CD4-positive, alpha-beta T cell (primary cell): ENCODE measurements around the gene IL5RA. TPM values are rescaled to one million over a fixed set of nuclear protein-coding genes. Genes with fewer than 3 reads are reported as not detected.

Experiments used
- ATAC-seq: fragments of 200-7000 bp; cut with Tn5 transposase; one replicate; pipeline ENCODE4 v1.10.0; 2022; ENCODE audit warnings: mild to moderate bottlenecking; ENCODE audit not compliant: poor library complexity
- CTCF ChIA-PET: fragments of 350-600 bp; sonication (Branson Sonifier 250); formaldehyde crosslinking; loops from one replicate; lab custom pipeline; 2021; ENCODE audit warnings: antibody characterized with exemption, inconsistent platforms; lab: Charles Lee
- POLR2A ChIA-PET: fragments of 350-600 bp; sonication (Branson Sonifier 250); formaldehyde crosslinking; loops from one replicate; lab custom pipeline; 2021; ENCODE audit warnings: antibody characterized with exemption, inconsistent platforms; lab: Charles Lee
- DNase-seq, 14 experiments: peaks; one replicate each; pipeline ENCODE4 v3.0.0-alpha.2; 2013 to 2020; ENCODE audit warnings: mixed read lengths in 2 of 14
- H3K27ac ChIP-seq, 2 donors: one replicate each; pipeline versions ENCODE4 v1.5.1 to v1.7.0; 2013; ENCODE audit warnings: low read length in 2 of 2, low read depth in 1 of 2, mild to moderate bottlenecking in 1 of 2
- H3K27me3 ChIP-seq, 2 experiments: 1 replicate in 1 of 2; 2 replicates in 1 of 2; pipeline versions ENCODE4 v1.6.1 to v1.7.0; 2013; ENCODE audit warnings: low read length in 2 of 2, control low read depth in 1 of 2, mild to moderate bottlenecking in 1 of 2, moderate library complexity in 1 of 2; ENCODE audit not compliant: insufficient read depth in 2 of 2, control insufficient read depth in 1 of 2
- H3K36me3 ChIP-seq: one replicate; pipeline ENCODE4 v1.6.1; 2013; ENCODE audit warnings: low read length, control low read depth; ENCODE audit not compliant: insufficient read depth
- H3K4me1 ChIP-seq: one replicate; pipeline ENCODE4 v1.6.1; 2013; ENCODE audit warnings: low read length, control low read depth; ENCODE audit not compliant: insufficient read depth
- H3K4me3 ChIP-seq: one replicate; pipeline ENCODE4 v1.5.1; 2013; ENCODE audit warnings: mild to moderate bottlenecking, low read length, moderate library complexity
- H3K9me3 ChIP-seq, 2 experiments: 1 replicate in 1 of 2; 2 replicates in 1 of 2; pipeline versions ENCODE4 v1.6.1 to v1.7.0; 2013; ENCODE audit warnings: low read length in 2 of 2, mild to moderate bottlenecking in 2 of 2, control low read depth in 1 of 2, moderate library complexity in 1 of 2; ENCODE audit not compliant: control insufficient read depth in 1 of 2, insufficient read depth in 1 of 2
- H3K27ac Mint-ChIP-seq: one replicate; pipeline ENCODE4 v1.8.0; 2020; ENCODE audit warnings: mixed read lengths
- H3K27me3 Mint-ChIP-seq: one replicate; pipeline ENCODE4 v1.8.0; 2021; ENCODE audit warnings: mixed read lengths
- H3K36me3 Mint-ChIP-seq: one replicate; pipeline ENCODE4 v1.8.0; 2021; ENCODE audit warnings: low read depth, mixed read lengths
- H3K4me1 Mint-ChIP-seq: one replicate; pipeline ENCODE4 v1.8.0; 2021; ENCODE audit warnings: low read depth, mixed read lengths
- H3K4me3 Mint-ChIP-seq: one replicate; pipeline ENCODE4 v1.8.0; 2020; ENCODE audit warnings: mild to moderate bottlenecking, mixed read lengths
- H3K9me3 Mint-ChIP-seq: one replicate; pipeline ENCODE4 v1.8.0; 2020; ENCODE audit warnings: mixed read lengths
- intact Hi-C, 2 experiments: fragments of 100-400 bp; cut with DNase I in 1 of 2; cut with micrococcal nuclease in 1 of 2; formaldehyde crosslinking; loops; one replicate each; pipeline versions ENCODE4 v1.15.1 to v1.9.0; 2023 to 2025; cut with DNase I, micrococcal nuclease
- total RNA-seq, 174 experiments: library from RNA in 2 of 174; stranded (reverse) in 2 of 174; gene quantifications; one replicate each; pipeline ENCODE4 v1.2.3 and lab custom pipeline; 2021 to 2026
- TF ChIP-seq, protein P1 (sequence below): fragments of 200-600 bp; IDR thresholded peaks from one replicate; pipeline ENCODE4 v1.8.0; 2022; ENCODE audit warnings: antibody characterized with exemption, mild to moderate bottlenecking

The IL5RA gene
- total RNA-seq, 2 experiments from 2014 or later = 0.59 to 0.99 TPM

DNA sequence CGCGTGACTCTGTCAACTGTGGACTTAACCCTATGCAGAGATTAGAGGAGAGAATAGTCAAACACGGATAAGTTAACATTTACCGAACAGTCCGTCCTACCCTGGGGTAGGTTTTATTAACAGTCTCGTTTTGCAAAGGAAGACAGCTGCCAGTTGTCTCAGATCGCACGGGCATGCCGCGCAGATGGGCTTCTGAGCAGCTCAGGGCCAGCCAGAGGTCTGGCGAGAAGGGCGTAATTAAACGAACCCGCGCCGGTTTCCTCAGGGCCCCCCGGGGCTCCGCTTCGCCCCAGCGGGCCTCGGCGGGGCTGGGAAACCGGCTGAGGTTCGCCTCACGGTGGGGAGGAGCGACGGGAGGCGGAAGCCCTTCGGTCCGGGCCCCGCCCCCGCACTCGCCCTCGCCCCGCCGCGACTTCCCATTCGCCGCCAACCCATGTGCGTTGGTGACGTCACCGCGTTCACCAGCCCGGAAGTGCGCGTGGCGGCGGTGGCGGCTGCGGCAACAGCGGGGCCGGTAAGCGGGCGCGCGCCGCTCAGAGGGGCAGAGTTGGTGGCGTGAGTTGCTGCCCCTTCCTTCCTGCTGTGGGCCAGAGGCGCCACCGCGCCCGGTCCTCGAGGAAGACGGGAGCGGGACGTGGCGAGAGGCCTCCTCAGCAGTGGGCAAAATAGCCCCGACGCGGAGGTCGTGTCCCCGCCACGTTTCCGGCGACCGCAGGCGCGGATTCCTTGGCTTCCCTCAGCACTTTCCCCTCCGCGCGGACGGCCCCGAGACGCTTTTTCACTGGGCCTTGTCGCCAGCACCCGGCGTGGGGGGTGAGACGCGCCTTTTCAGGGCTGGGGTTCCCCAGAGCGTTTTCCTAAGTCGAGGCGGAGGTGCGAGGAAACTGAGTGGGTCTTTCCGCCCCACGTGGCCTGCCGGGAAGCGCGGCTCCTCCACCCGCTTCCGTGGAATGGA lies 16.6 kb upstream of the IL5RA start, which contains the start of gene TRNT1:
Gene TRNT1 (plus strand): TSS at position 464 of the 955 bp plus-strand sequence. CDS start 2,101 bp downstream, outside the sequence.
- Histone ChIP-seq H3K9me3 (no peaks in the 10 kb centered on the region), H3K27me3 (no peaks in the 10 kb centered on the region), H3K36me3 (peaks cover 25% of the 10 kb centered on the region), H3K4me3 (peak within 1 kb of the TSS; percentile 94), H3K4me1 (peaks cover 35% of the 10 kb centered on the region), H3K27ac (peak within 1 kb of the TSS; percentile 92 to 98)
- peak within 1 kb of the TSS; percentile 96 for H3K27ac Mint-ChIP-seq
- peak within 1 kb of the TSS; percentile 91 for H3K4me3 Mint-ChIP-seq
- H3K36me3 Mint-ChIP-seq = peaks cover 48% of the 10 kb centered on the region
- intact Hi-C loops = loop anchor here (2.0 to 10.0 kb wide), 5 partner anchors 44 to 1368 kb away; partner anchors contain the start of genes CRBN (in 1 of the 2) and ITPR1 (in 1 of the 2)
- POLR2A ChIA-PET = interaction anchor here (0.5 to 1.0 kb wide), 3 partner anchors 11 to 46 kb away, joined by 3 to 5 read pairs (median 3); no protein-coding TSS in a partner anchor
- H3K9me3 Mint-ChIP-seq = no peaks in the 10 kb centered on the region
- TF ChIP-seq, protein P1, sequence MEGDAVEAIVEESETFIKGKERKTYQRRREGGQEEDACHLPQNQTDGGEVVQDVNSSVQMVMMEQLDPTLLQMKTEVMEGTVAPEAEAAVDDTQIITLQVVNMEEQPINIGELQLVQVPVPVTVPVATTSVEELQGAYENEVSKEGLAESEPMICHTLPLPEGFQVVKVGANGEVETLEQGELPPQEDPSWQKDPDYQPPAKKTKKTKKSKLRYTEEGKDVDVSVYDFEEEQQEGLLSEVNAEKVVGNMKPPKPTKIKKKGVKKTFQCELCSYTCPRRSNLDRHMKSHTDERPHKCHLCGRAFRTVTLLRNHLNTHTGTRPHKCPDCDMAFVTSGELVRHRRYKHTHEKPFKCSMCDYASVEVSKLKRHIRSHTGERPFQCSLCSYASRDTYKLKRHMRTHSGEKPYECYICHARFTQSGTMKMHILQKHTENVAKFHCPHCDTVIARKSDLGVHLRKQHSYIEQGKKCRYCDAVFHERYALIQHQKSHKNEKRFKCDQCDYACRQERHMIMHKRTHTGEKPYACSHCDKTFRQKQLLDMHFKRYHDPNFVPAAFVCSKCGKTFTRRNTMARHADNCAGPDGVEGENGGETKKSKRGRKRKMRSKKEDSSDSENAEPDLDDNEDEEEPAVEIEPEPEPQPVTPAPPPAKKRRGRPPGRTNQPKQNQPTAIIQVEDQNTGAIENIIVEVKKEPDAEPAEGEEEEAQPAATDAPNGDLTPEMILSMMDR = no peak
- H3K27me3 Mint-ChIP-seq = no peaks in the 10 kb centered on the region
- CTCF ChIA-PET = no interaction called here
- H3K4me1 Mint-ChIP-seq = peaks cover 47% of the 10 kb centered on the region
- DNase-seq (peak; percentile 93 to 99 (median 96)), ATAC-seq (peak; percentile 94)

DNA sequence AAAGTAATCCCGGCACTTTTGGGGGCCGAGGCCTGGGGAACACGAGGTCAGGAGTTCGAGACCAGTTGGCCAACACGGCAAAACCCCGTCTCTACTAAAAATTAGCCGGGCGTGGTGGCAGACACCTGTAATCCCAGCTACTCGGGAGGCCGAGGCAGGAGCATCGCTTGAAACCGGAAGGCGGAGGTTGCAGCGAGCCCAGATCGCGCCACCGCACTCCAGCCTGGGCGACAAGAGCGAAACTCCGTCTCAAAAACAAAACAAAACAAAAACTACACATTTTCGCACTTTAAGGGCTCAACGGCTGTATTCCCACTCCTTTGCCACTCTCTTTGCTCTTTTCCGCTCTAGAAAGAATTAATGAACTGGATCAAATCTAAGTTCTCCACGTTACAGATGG lies 15.8 kb upstream of the IL5RA start:
- Histone ChIP-seq H3K4me3 (peak overlapping the region; percentile 94), H3K27me3 (no peaks in the 10 kb centered on the region), H3K36me3 (peaks cover 24% of the 10 kb centered on the region), H3K27ac (peak overlapping the region; percentile 92 to 94), H3K4me1 (peaks cover 35% of the 10 kb centered on the region), H3K9me3 (no peaks in the 10 kb centered on the region)
- ATAC-seq = no peak
- H3K27ac Mint-ChIP-seq = peak overlapping the region; percentile 96
- peak in 2 of 14 experiments; percentile 18 to 26 for DNase-seq
- H3K9me3 Mint-ChIP-seq = no peaks in the 10 kb centered on the region
- TF ChIP-seq, protein P1 = no peak
- peaks cover 47% of the 10 kb centered on the region for H3K4me1 Mint-ChIP-seq
- peaks cover 43% of the 10 kb centered on the region for H3K36me3 Mint-ChIP-seq
- POLR2A ChIA-PET = interaction anchor here (0.7 to 1.0 kb wide), 2 partner anchors 12 to 47 kb away, joined by 3 to 5 read pairs; no protein-coding TSS in a partner anchor
- CTCF ChIA-PET = no interaction called here
- peak overlapping the region; percentile 91 for H3K4me3 Mint-ChIP-seq
- intact Hi-C loops = loop anchor here (2.0 to 10.0 kb wide), 5 partner anchors 45 to 1369 kb away; partner anchors contain the start of genes CRBN (in 1 of the 2) and ITPR1 (in 1 of the 2)
- no peaks in the 10 kb centered on the region for H3K27me3 Mint-ChIP-seq

DNA sequence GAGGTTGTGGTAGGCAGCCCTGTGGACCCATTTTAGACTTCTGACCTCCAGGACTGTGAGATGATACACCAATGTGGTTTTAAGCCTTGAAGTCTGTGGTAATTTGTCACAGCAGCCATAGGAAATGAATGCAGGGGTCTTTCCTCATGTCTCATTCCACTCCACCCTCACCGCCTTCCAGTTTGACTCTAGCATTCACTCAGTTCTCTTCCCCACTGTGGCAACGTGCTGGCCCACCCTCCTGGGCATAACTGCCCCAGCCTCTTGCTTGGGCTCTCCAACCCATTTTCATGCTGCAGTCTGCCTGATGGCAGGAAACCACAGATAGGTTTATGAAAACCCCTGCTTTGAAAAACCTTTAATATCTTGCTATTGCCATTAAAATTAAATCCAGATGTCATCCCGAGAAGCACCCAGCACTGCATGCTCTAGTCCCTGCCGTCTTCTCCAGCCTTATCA lies 9.2 kb upstream of the IL5RA start:
- DNase-seq (no peak), ATAC-seq (no peak)
- Histone ChIP-seq H3K9me3 (no peaks in the 10 kb centered on the region), H3K27ac (no peak overlapping the region), H3K4me1 (no peaks in the 10 kb centered on the region), H3K4me3 (no peak overlapping the region), H3K36me3 (no peaks in the 10 kb centered on the region), H3K27me3 (no peaks in the 10 kb centered on the region)
- Mint-ChIP-seq H3K9me3 (no peaks in the 10 kb centered on the region), H3K4me1 (no peaks in the 10 kb centered on the region), H3K36me3 (no peaks in the 10 kb centered on the region), H3K27me3 (no peaks in the 10 kb centered on the region), H3K4me3 (no peak overlapping the region), H3K27ac (no peak overlapping the region)
- intact Hi-C loops = no loop called here
- CTCF ChIA-PET = no interaction called here
- TF ChIP-seq, protein P1 = no peak
- POLR2A ChIA-PET = interaction anchor here (1.0 kb wide), 1 partner anchor 16 kb away, joined by 3 read pairs; no protein-coding TSS in a partner anchor
